GM12878 (cell line): ENCODE data around the gene LIFR. TPM values are rescaled to one million over a fixed set of nuclear protein-coding genes. Genes with fewer than 3 reads are reported as not detected.

ENCODE experiments used
- ATAC-seq: fragments of 200-7000 bp; cut with Tn5 transposase; 3 replicates; pipeline ENCODE4 v1.9.1; 2020; ENCODE audit warnings: mild to moderate bottlenecking, moderate library complexity
- BruUV-seq: library from RNA; stranded (reverse); fragments of 400-500 nt; replicated peaks from 2 replicates; lab custom pipeline; 2021; lab: Mats Ljungman, UMichigan
- CTCF ChIA-PET: fragments of 300-600 bp; sonication (Branson Sonifier 250); formaldehyde crosslinking; extraction: SDS; loops from one replicate; lab custom pipeline; 2021; ENCODE audit warnings: inconsistent platforms; lab: Yijun Ruan, JAX
- POLR2A ChIA-PET: fragments of 350-600 bp; formaldehyde crosslinking; extraction: SDS; loops from one replicate; lab custom pipeline; 2021; ENCODE audit warnings: inconsistent platforms; lab: Charles Lee
- RAD21 ChIA-PET: fragments of 300-600 bp; sonication (Branson Sonifier 250); formaldehyde crosslinking; loops from one replicate; lab custom pipeline; 2023; ENCODE audit warnings: antibody characterized with exemption; ENCODE audit not compliant: unreplicated experiment; lab: Charles Lee
- SMC1A ChIA-PET: fragments of 300-600 bp; sonication (Branson Sonifier 250); formaldehyde crosslinking; loops from one replicate; lab custom pipeline; 2023; ENCODE audit not compliant: unreplicated experiment, uncharacterized antibody; lab: Charles Lee
- DNase-seq: peaks from one replicate; pipeline ENCODE4 v3.0.0-alpha.2; 2011; ENCODE audit warnings: low read depth, low spot score
- FAIRE-seq: peaks from 3 replicates; lab custom pipeline; 2011; peaks lifted over from hg19 to GRCh38; lab: Jason Lieb, UNC
- H2AFZ ChIP-seq: 2 replicates; pipeline ENCODE4 v1.6.0; 2011; ENCODE audit warnings: low read depth, low read length, control low read depth; ENCODE audit not compliant: control insufficient read depth
- H3K27ac ChIP-seq: 2 replicates; pipeline ENCODE4 v1.5.1; 2011; ENCODE audit warnings: control low read depth; ENCODE audit not compliant: control insufficient read depth, insufficient read depth
- H3K27me3 ChIP-seq, 2 experiments: replicated peaks in 1 of 2; 2 replicates each; pipeline versions ENCODE4 v1.6.0 to v1.6.1; 2011; ENCODE audit warnings: low read length in 1 of 2; ENCODE audit not compliant: control insufficient read depth in 2 of 2, insufficient read depth in 2 of 2
- H3K36me3 ChIP-seq, 2 experiments: 2 replicates each; pipeline ENCODE4 v1.5.1; 2011; ENCODE audit warnings: low read length in 1 of 2; ENCODE audit not compliant: control insufficient read depth in 2 of 2, insufficient read depth in 2 of 2
- H3K4me1 ChIP-seq: 2 replicates; pipeline ENCODE4 v1.6.1; 2011; ENCODE audit warnings: mild to moderate bottlenecking, low read length, moderate library complexity, mixed read lengths; ENCODE audit not compliant: control insufficient read depth, insufficient read depth
- H3K4me2 ChIP-seq: 2 replicates; pipeline ENCODE4 v1.6.0; 2011; ENCODE audit warnings: control low read depth; ENCODE audit not compliant: control insufficient read depth, insufficient read depth
- H3K4me3 ChIP-seq: fragments of 200-600 bp; sonication (generic); 2 replicates; pipeline ENCODE4 v1.5.1; 2016
- H3K79me2 ChIP-seq: 2 replicates; pipeline ENCODE4 v1.6.0; 2011; ENCODE audit warnings: low read length; ENCODE audit not compliant: control insufficient read depth, insufficient read depth
- H3K9ac ChIP-seq: 2 replicates; pipeline ENCODE4 v1.8.0; 2011; ENCODE audit warnings: low read length, control low read depth, mixed read lengths; ENCODE audit not compliant: control insufficient read depth, insufficient read depth
- H3K9me3 ChIP-seq: replicated peaks from 3 replicates; pipeline ENCODE4 v1.5.1; 2011; ENCODE audit warnings: mild to moderate bottlenecking, low read length; ENCODE audit not compliant: control insufficient read depth, insufficient read depth
- H4K20me1 ChIP-seq: 2 replicates; pipeline ENCODE4 v1.6.0; 2011; ENCODE audit not compliant: control insufficient read depth, insufficient read depth
- RB1 ChIP-seq: fragments of 450-650 bp; formaldehyde crosslinking; IDR thresholded peaks from 2 replicates; pipeline ENCODE4 v1.6.1; 2017; ENCODE audit warnings: mild to moderate bottlenecking, borderline replicate concordance
- SIX5 ChIP-seq: IDR thresholded peaks from 2 replicates; pipeline ENCODE4 v1.6.1; 2011; ENCODE audit warnings: mild to moderate bottlenecking, low read depth, low read length, moderate library complexity; ENCODE audit not compliant: severe bottlenecking
- WGBS: methylation state at CpG from one replicate; pipeline ENCODE4 v1.1.6; 2016; ENCODE audit warnings: low lambda C conversion rate; ENCODE audit not compliant: insufficient replicate concordance, insufficient coverage; ENCODE audit errors: missing lambda C conversion rate; 5-methylcytosine and 5-hydroxymethylcytosine counted together
- in situ Hi-C: fragments of 300-500 bp; cut with MboI; formaldehyde crosslinking; loops from 9 replicates; pipeline ENCODE4 v1.14.3; 2018; ENCODE audit warnings: mixed read lengths
- intact Hi-C: fragments of 100-400 bp; cut with micrococcal nuclease; formaldehyde crosslinking; loops from one replicate; pipeline ENCODE4 v1.14.2; 2022; ENCODE audit not compliant: unreplicated experiment
- polyA plus RNA-seq, 11 experiments: library from polyadenylated mRNA; depleted of rRNA in 4 of 11; unstranded in 6 of 11; stranded (reverse) in 5 of 11; fragments of >200 nt; fragmentation: Nextera tagmentation in 4 of 11; fragmentation: Illumina TruSeq in 1 of 11; extraction: Ambion mirVana in 4 of 11; extraction: Trizol in 1 of 11; gene quantifications; 1 replicate in 1 of 11; 2 replicates in 10 of 11; pipeline versions ENCODE4 v1.2.1 to v1.2.3, GENCODE V29; 2011 to 2016; ENCODE audit warnings: inconsistent platforms in 2 of 11, missing spikeins in 2 of 11, low read depth in 1 of 11
- total RNA-seq, 4 experiments: library from RNA; depleted of rRNA in 3 of 4; stranded (reverse); fragments of >200 nt in 3 of 4; fragmentation: Illumina TruSeq in 1 of 4; extraction: Trizol in 1 of 4; gene quantifications; 2 replicates each; pipeline versions ENCODE4 v1.2.1 to v1.2.3, GENCODE V29; 2013 to 2021

The LIFR gene
- total and polyA plus RNA-seq, 10 of the 15 experiments (the other 5 are each of a cell fraction or from before 2014, with no cell fraction given): 0.10 TPM; not detected in 9

- in situ Hi-C loops: no loop called here
- H3K27me3 ChIP-seq: peaks cover 0 to 6% of the 10 kb centered on the region in 2 experiments; a peak in 3 of 4 replicates
- 47% methylated on average over 17 of the region's 18 CpGs for WGBS
- SMC1A ChIA-PET: interaction anchor here (1.4 kb wide), 1 partner anchor 16 kb away, joined by 3 read pairs; no protein-coding TSS in a partner anchor
- no peak for TF ChIP-seq SIX5
- TF ChIP-seq, all 136 proteins: peak for 0
- no peak for FAIRE-seq
- intact Hi-C loops: no loop called here
- POLR2A ChIA-PET: interaction anchor here (0.5 kb wide), 1 partner anchor 27 kb away, joined by 3 read pairs; no protein-coding TSS in a partner anchor
- H3K79me2 ChIP-seq: no peaks in the 10 kb centered on the region
- no peaks in the 10 kb centered on the region for H3K9me3 ChIP-seq
- no peaks in the 10 kb centered on the region for H3K4me1 ChIP-seq
- H3K27ac ChIP-seq: no peak overlapping the region
- H3K4me2 ChIP-seq: no peak overlapping the region
- H4K20me1 ChIP-seq: no peaks in the 10 kb centered on the region
- H3K4me3 ChIP-seq: no peak overlapping the region
- DNase-seq: no peak
- CTCF ChIA-PET: interaction anchor here (0.8 kb wide), 1 partner anchor 12 kb away, joined by 3 read pairs; no protein-coding TSS in a partner anchor
- H3K9ac ChIP-seq: no peak overlapping the region
- BruUV-seq: no TSS peak
- H2AFZ ChIP-seq: no peak overlapping the region
- H3K36me3 ChIP-seq: no peaks in the 10 kb centered on the region
- ATAC-seq: no peak
- RAD21 ChIA-PET: interaction anchor here (1.9 kb wide), 1 partner anchor 27 kb away, joined by 4 read pairs; no protein-coding TSS in a partner anchor
Measured at GRCh38 chr5:38468978-38469706, 87.3 kb downstream of the LIFR start.

- H3K36me3 ChIP-seq: no peaks in the 10 kb centered on the region
- H3K9me3 ChIP-seq: no peaks in the 10 kb centered on the region
- H3K27me3 ChIP-seq: peaks cover 0 to 6% of the 10 kb centered on the region in 2 experiments; a peak in 3 of 4 replicates
- no peaks in the 10 kb centered on the region for H3K4me1 ChIP-seq
- no peak overlapping the region for H3K27ac ChIP-seq
- intact Hi-C loops (no loop called here), in situ Hi-C loops (no loop called here)
- TF ChIP-seq RB1: no peak
- no TSS peak for BruUV-seq
- FAIRE-seq (no peak), ATAC-seq (no peak), DNase-seq (no peak)
- ChIA-PET POLR2A (no interaction called here), SMC1A (no interaction called here), RAD21 (interaction anchor here (1.9 kb wide), 1 partner anchor 27 kb away, joined by 4 read pairs; no protein-coding TSS in a partner anchor), CTCF (interaction anchor here (0.8 kb wide), 1 partner anchor 13 kb away, joined by 3 read pairs; no protein-coding TSS in a partner anchor)
- no peaks in the 10 kb centered on the region for H3K79me2 ChIP-seq
- no peak overlapping the region for H3K4me3 ChIP-seq
- no peak overlapping the region for H3K9ac ChIP-seq
- no peak overlapping the region for H3K4me2 ChIP-seq
- H2AFZ ChIP-seq: no peak overlapping the region
- WGBS: 60% methylated on average over 12 of the region's 12 CpGs
- no peaks in the 10 kb centered on the region; the same call in 1 of the 2 replicates for H4K20me1 ChIP-seq
Measured at GRCh38 chr5:38468202-38468673, 88.2 kb downstream of the LIFR start.
